IgD-negative memory B cell (primary cell): ENCODE results near the gene KPNA6. TPM values are rescaled to one million over a fixed set of nuclear protein-coding genes. Genes with fewer than 3 reads are reported as not detected.
"Not testable (repeated sequence)": the region's sequence is repeated elsewhere in the genome, so short reads cannot be mapped to it uniquely, and the experiment has no call there.

ENCODE experiments used
- H3K27ac Mint-ChIP-seq, 3 donors: one replicate each; pipeline ENCODE4 v1.8.0; 2020 to 2022; ENCODE audit warnings: mild to moderate bottlenecking in 3 of 3, mixed read lengths in 3 of 3, moderate library complexity in 1 of 3
- H3K27me3 Mint-ChIP-seq: one replicate; pipeline ENCODE4 v1.8.0; 2021; ENCODE audit warnings: mixed read lengths
- H3K36me3 Mint-ChIP-seq: one replicate; pipeline ENCODE4 v1.8.0; 2020; ENCODE audit warnings: mild to moderate bottlenecking, mixed read lengths
- H3K4me1 Mint-ChIP-seq, 3 donors: one replicate each; pipeline ENCODE4 v1.8.0; 2020 to 2022; ENCODE audit warnings: mixed read lengths in 3 of 3, mild to moderate bottlenecking in 1 of 3
- H3K4me3 Mint-ChIP-seq, 4 donors: one replicate each; pipeline ENCODE4 v1.8.0; 2020 to 2022; ENCODE audit warnings: mild to moderate bottlenecking in 4 of 4, mixed read lengths in 4 of 4, moderate library complexity in 3 of 4
- H3K9me3 Mint-ChIP-seq, 3 donors: one replicate each; pipeline ENCODE4 v1.8.0; 2020 to 2021; ENCODE audit warnings: mixed read lengths in 3 of 3, mild to moderate bottlenecking in 1 of 3
- polyA plus RNA-seq: library from polyadenylated mRNA; unstranded; fragments of 300-500 nt; fragmentation: Illumina TruSeq; gene quantifications from one replicate; pipeline ENCODE4 v1.2.3, GENCODE V29; 2021

Gene KPNA6
- polyA plus RNA-seq, 1 donor from 2014 or later: 15.9 TPM

DNA sequence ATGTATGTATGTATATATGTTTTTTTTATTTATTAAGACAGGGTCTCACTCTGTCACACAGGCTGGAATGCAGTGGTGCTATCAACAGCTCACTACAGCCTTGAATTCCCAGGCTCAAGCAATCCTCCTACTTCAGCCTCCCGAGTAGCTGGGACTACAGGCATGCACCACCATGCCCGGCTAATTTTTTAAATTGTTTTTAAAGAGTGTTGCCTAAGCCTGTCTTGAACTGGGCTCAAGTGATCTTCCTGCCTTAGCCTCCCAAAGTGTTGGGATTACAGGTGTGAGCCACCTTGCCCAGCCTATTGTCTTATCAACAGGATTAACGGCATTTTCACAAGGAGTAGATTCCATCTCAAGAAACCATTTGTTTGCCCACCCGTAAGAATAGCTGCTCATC is 5.6 kb downstream of the KPNA6 start:
- H3K36me3 Mint-ChIP-seq, H3K9me3 Mint-ChIP-seq, H3K27me3 Mint-ChIP-seq, H3K4me3 Mint-ChIP-seq, H3K27ac Mint-ChIP-seq: not testable (repeated sequence)
- H3K4me1 Mint-ChIP-seq: peaks cover 25 to 44% (median 35%) of the 10 kb centered on the region in 3 donors

GRCh38 chr1:32114420-32114819 is 6.6 kb downstream of the KPNA6 start:
- no peaks in the 10 kb centered on the region for H3K27me3 Mint-ChIP-seq
- peaks cover 24 to 42% (median 34%) of the 10 kb centered on the region in 3 donors for H3K4me1 Mint-ChIP-seq
- H3K4me3 Mint-ChIP-seq: no peak overlapping the region
- no peak overlapping the region for H3K27ac Mint-ChIP-seq
- no peaks in the 10 kb centered on the region for H3K9me3 Mint-ChIP-seq
- H3K36me3 Mint-ChIP-seq: peaks cover 3% of the 10 kb centered on the region

DNA sequence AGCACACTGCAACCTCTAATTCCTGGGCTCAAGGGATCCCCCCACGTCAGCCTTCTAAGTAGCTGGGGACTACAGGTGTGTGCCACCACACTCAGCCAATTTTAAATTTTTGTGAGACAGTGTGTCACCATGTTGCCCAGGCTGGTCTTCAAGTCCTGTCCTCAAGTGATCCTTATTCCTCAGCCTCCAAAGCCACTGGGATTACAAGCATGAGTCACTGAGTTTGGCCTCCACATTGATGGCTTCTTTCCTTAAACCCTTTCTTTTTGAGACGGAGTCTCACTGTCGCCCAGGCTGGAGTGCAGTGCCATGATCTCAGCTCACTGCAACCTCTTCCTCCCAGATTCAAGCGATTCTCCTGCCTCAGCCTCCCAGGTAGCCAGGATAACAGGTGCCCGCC is 7.6 kb downstream of the KPNA6 start:
- Mint-ChIP-seq H3K27me3 (no peaks in the 10 kb centered on the region), H3K4me3 (no peak overlapping the region), H3K4me1 (peaks cover 23 to 37% (median 33%) of the 10 kb centered on the region in 3 donors), H3K27ac (no peak overlapping the region), H3K9me3 (no peaks in the 10 kb centered on the region), H3K36me3 (peaks cover 3% of the 10 kb centered on the region)

DNA sequence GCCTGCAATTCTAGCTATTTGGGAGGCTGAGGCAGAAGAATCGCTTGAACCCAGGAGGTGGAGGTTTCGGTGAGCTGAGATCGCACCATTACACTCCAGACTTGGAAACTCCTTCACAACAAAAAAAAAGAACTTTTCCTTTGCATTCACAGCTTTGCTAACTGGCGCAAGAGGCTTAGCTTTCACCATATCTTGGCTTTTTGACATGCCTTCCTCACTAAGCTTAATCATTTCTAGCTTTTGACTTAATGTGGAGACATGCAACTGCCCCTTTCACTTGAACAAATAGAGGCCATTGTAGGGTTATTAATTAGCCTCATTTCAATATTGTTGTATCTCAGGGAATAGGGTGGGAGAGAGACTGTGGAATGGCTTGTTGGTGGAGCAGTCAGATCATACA is 8.7 kb downstream of the KPNA6 start:
- Mint-ChIP-seq H3K27ac (peak overlapping the region in 2 of 3 donors; percentile 5 to 67), H3K4me3 (peak overlapping the region in 1 of 4 donors; percentile 6), H3K27me3 (no peaks in the 10 kb centered on the region), H3K36me3 (peaks cover 3% of the 10 kb centered on the region), H3K9me3 (no peaks in the 10 kb centered on the region), H3K4me1 (peaks cover 20 to 34% (median 33%) of the 10 kb centered on the region in 3 donors)

- Mint-ChIP-seq H3K9me3 (no peaks in the 10 kb centered on the region), H3K27ac (peak overlapping the region in 2 of 3 donors; percentile 36 to 63), H3K4me1 (peaks cover 27 to 30% (median 29%) of the 10 kb centered on the region in 3 donors), H3K27me3 (no peaks in the 10 kb centered on the region), H3K36me3 (no peaks in the 10 kb centered on the region), H3K4me3 (peak overlapping the region in 3 of 4 donors; percentile 8 to 75 (median 61))
Observed at GRCh38 chr1:32122151-32122550, 14.3 kb downstream of the KPNA6 start.

DNA sequence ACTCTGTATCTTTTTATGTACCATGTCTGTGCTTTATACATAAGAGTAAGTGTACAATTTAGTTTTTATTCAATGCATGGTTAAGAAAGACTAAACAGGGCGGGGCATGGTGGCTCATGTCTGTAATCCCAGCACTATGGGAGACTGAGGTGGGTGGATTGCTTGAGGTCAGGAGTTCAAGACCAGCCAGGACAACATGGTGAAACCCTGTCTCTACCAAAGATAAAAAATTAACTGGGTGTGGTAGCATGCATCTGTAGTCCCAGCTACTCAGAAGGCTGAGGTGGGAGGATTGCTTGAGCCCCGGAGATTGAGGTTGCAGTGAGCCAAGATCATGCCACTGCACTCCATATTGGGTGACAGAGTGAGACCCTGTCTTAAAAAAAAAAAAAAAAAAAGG is 15.5 kb downstream of the KPNA6 start:
- not testable (repeated sequence) for H3K27ac Mint-ChIP-seq, H3K36me3 Mint-ChIP-seq
- peaks cover 32 to 39% (median 37%) of the 10 kb centered on the region in 3 donors for H3K4me1 Mint-ChIP-seq

DNA sequence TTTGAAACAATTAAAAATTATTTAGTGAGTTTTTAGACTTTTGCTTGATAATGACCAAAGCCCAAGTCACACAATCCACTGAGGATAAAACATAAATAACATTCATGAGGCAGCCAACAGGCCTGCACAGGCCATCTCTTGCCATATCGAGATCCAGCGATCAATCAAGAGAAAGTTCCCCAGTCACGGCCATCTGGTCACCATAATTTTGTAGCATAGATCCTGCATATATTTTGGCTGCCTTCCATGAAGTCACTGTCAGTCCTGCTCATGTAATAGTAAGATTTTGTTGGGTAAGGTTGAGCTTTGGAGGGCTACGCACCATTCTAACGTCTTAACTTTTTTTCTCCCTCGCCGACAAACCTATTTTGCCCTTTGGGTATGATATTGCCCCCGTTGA is 17.5 kb downstream of the KPNA6 start:
- H3K4me1 Mint-ChIP-seq: peaks cover 42 to 49% (median 47%) of the 10 kb centered on the region in 3 donors

More for the DNA sequence above, 15.5 kb downstream of the KPNA6 start:
- H3K27me3 Mint-ChIP-seq, H3K4me3 Mint-ChIP-seq, H3K9me3 Mint-ChIP-seq: not testable (repeated sequence)

DNA sequence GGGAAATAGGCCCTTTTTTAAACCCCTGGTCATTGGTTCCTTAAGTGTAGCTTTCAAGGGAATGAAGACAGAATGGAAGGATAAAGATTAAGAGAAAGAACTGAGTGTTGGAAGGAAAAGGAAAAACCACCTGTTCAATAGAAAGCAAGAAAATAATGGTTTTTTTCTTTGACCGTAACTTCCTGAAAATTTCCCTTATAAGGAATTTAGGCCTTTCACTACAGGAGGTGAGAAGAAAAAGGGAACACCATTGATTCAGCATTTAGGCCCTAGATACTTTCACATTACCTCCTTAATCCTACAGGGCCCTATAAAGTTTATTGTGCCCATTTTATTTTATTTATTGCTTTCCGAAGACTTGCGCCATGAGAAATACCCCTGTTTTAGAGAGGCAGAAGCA is 18.9 kb downstream of the KPNA6 start:
- H3K4me1 Mint-ChIP-seq: peaks cover 33 to 44% (median 38%) of the 10 kb centered on the region in 3 donors
- H3K27ac Mint-ChIP-seq: no peak overlapping the region
- H3K27me3 Mint-ChIP-seq: no peaks in the 10 kb centered on the region
- peaks cover 3% of the 10 kb centered on the region for H3K36me3 Mint-ChIP-seq
- H3K9me3 Mint-ChIP-seq: no peaks in the 10 kb centered on the region
- no peak overlapping the region for H3K4me3 Mint-ChIP-seq

More for the DNA sequence above, 17.5 kb downstream of the KPNA6 start:
- no peak overlapping the region for H3K4me3 Mint-ChIP-seq
- H3K27ac Mint-ChIP-seq: no peak overlapping the region
- H3K36me3 Mint-ChIP-seq: peaks cover 3% of the 10 kb centered on the region
- H3K9me3 Mint-ChIP-seq: no peaks in the 10 kb centered on the region
- no peaks in the 10 kb centered on the region for H3K27me3 Mint-ChIP-seq

DNA sequence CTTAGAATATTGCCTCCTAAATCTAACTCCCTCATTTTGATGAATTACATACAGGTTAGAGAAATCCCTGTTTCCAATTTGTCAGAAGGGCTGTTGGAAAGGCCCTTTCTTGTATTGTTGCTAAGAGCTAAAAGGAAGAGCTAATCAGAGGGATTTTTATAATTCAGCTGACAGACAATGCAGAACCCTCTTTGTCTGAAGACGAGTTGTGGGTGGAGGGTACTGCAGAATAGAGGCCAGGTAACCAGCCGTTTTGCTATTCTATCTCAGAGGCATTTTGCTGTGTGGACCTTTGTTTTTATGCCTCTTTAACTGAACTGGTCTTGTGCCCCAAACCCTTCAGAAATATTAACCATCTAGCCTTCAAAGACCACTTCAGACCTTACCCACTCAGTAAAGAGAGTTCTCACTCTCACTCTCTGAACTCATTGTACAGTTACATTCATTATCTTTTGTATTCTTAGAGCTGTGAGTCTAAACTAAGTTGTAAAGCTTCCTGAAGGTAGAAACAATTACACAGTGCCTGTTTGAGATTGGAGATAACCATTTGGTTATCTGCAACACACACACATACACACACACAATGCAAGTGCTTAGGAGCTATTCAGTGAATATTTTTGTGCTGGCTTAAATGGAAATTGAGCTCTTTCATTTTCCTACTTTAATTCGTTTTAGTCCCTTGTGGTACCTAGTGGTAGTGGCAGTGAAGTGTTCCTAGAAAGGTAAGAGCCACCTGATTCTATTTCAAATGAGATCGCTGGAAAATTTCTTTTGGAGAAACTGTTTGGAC is 19.7 kb downstream of the KPNA6 start:
- H3K4me3 Mint-ChIP-seq: no peak overlapping the region
- H3K9me3 Mint-ChIP-seq: no peaks in the 10 kb centered on the region
- H3K27me3 Mint-ChIP-seq: no peaks in the 10 kb centered on the region
- peaks cover 27 to 38% (median 33%) of the 10 kb centered on the region in 3 donors for H3K4me1 Mint-ChIP-seq
- peaks cover 3% of the 10 kb centered on the region for H3K36me3 Mint-ChIP-seq
- H3K27ac Mint-ChIP-seq: peak overlapping the region in 1 of 3 donors; percentile 7

DNA sequence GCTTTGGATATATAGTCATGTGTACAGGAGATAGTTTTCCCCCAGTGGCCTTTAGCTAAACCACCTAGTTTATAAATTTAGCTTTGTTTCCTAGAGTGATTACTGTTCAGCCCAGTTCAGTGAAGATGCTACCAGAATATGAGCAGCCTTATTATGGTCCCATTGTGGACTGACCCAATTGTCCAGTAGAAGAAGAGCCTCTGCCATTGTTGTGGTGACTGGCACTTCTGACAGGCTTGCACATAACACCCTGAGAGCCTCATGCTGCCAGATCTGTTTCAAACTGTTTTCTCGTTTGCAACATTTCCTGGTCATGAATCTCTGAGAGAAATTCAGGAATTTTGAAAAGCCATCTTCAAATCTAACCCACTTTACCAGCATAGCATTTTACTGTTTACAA is 20.6 kb downstream of the KPNA6 start:
- H3K36me3 Mint-ChIP-seq: peaks cover 3% of the 10 kb centered on the region
- peaks cover 21 to 31% (median 29%) of the 10 kb centered on the region in 3 donors for H3K4me1 Mint-ChIP-seq
- H3K27ac Mint-ChIP-seq: peak overlapping the region in 1 of 3 donors; percentile 43
- H3K27me3 Mint-ChIP-seq: no peaks in the 10 kb centered on the region
- peak overlapping the region in 1 of 4 donors; percentile 38 for H3K4me3 Mint-ChIP-seq
- H3K9me3 Mint-ChIP-seq: no peaks in the 10 kb centered on the region

- Mint-ChIP-seq H3K27ac (peak overlapping the region in 1 of 3 donors; percentile 43), H3K27me3 (no peaks in the 10 kb centered on the region), H3K4me3 (peak overlapping the region in 1 of 4 donors; percentile 38)
Observed at GRCh38 chr1:32128964-32129363, 21.1 kb downstream of the KPNA6 start.

GRCh38 chr1:32133950-32134280 is 26.1 kb downstream of the KPNA6 start:
- H3K36me3 Mint-ChIP-seq, H3K27me3 Mint-ChIP-seq, H3K4me3 Mint-ChIP-seq, H3K27ac Mint-ChIP-seq, H3K9me3 Mint-ChIP-seq: not testable (repeated sequence)
- H3K4me1 Mint-ChIP-seq: peaks cover 7 to 18% (median 12%) of the 10 kb centered on the region in 3 donors

More at GRCh38 chr1:32128964-32129363, 21.1 kb downstream of the KPNA6 start:
- Mint-ChIP-seq H3K9me3 (no peaks in the 10 kb centered on the region), H3K36me3 (peaks cover 3% of the 10 kb centered on the region), H3K4me1 (peaks cover 21 to 31% (median 29%) of the 10 kb centered on the region in 3 donors)

GRCh38 chr1:32137111-32137510 is 29.3 kb downstream of the KPNA6 start:
- H3K36me3 Mint-ChIP-seq: peaks cover 10% of the 10 kb centered on the region
- H3K27me3 Mint-ChIP-seq: no peaks in the 10 kb centered on the region
- H3K27ac Mint-ChIP-seq: no peak overlapping the region
- H3K4me1 Mint-ChIP-seq: peaks cover 4 to 22% (median 14%) of the 10 kb centered on the region in 3 donors
- H3K4me3 Mint-ChIP-seq: no peak overlapping the region
- H3K9me3 Mint-ChIP-seq: no peaks in the 10 kb centered on the region

GRCh38 chr1:32138965-32139364 is 31.1 kb downstream of the KPNA6 start:
- no peaks in the 10 kb centered on the region for H3K9me3 Mint-ChIP-seq
- H3K4me1 Mint-ChIP-seq: peaks cover 8 to 26% (median 26%) of the 10 kb centered on the region in 3 donors
- H3K4me3 Mint-ChIP-seq: no peak overlapping the region
- no peaks in the 10 kb centered on the region for H3K27me3 Mint-ChIP-seq
- peaks cover 10% of the 10 kb centered on the region for H3K36me3 Mint-ChIP-seq
- peak overlapping the region in 1 of 3 donors; percentile 28 for H3K27ac Mint-ChIP-seq

GRCh38 chr1:32142446-32143301 is 34.8 kb downstream of the KPNA6 start:
- no peaks in the 10 kb centered on the region for H3K9me3 Mint-ChIP-seq
- no peaks in the 10 kb centered on the region for H3K27me3 Mint-ChIP-seq
- no peak overlapping the region for H3K4me3 Mint-ChIP-seq
- peak overlapping the region in 1 of 3 donors; percentile 63 for H3K27ac Mint-ChIP-seq
- peaks cover 14% of the 10 kb centered on the region for H3K36me3 Mint-ChIP-seq
- H3K4me1 Mint-ChIP-seq: peaks cover 16 to 33% (median 30%) of the 10 kb centered on the region in 3 donors
